K562 (cell line): ENCODE data around the gene USP22. TPM values are rescaled to one million over a fixed set of nuclear protein-coding genes. Genes with fewer than 3 reads are reported as not detected.

Experiments used
- ATAC-seq: fragments of 200-7000 bp; cut with Tn5 transposase; 3 replicates; pipeline ENCODE4 v1.9.1; 2020; ENCODE audit warnings: moderate library complexity
- BruUV-seq: library from RNA; stranded (reverse); fragments of 400-500 nt; replicated peaks from 2 replicates; lab custom pipeline; 2021; lab: Mats Ljungman, UMichigan
- CTCF ChIA-PET: fragments of 300-600 bp; formaldehyde crosslinking; extraction: SDS; loops from one replicate; lab custom pipeline; 2021; ENCODE audit warnings: low intra/inter-chr PET ratio; lab: Yijun Ruan, JAX
- POLR2A ChIA-PET: fragments of 300-600, 350-650 bp; sonication (Branson Sonifier 250); formaldehyde crosslinking; extraction: SDS; loops from one replicate; lab custom pipeline; 2021; ENCODE audit warnings: antibody characterized with exemption, inconsistent platforms; lab: Yijun Ruan, JAX
- DNase-seq, 4 experiments: peaks; one replicate each; pipeline versions ENCODE4 v3.0.0 to v3.0.0-alpha.2; 2011 to 2018; ENCODE audit warnings: low spot score in 3 of 4, mixed read lengths in 3 of 4; ENCODE audit errors: extremely low read depth in 1 of 4
- FAIRE-seq: peaks from 2 replicates; lab custom pipeline; 2011; peaks lifted over from hg19 to GRCh38; lab: Jason Lieb, UNC
- H2AFZ ChIP-seq: 2 replicates; pipeline ENCODE4 v1.6.0; 2011; ENCODE audit warnings: low read depth, low read length, control low read depth, inconsistent platforms
- H3K27ac ChIP-seq: fragments of 200-600 bp; 3 replicates; pipeline ENCODE4 v1.8.0; 2011; ENCODE audit warnings: low read depth, mild to moderate bottlenecking, control low read depth, inconsistent platforms, low read length, moderate library complexity, mixed read lengths; ENCODE audit errors: extremely low read depth
- H3K27me3 ChIP-seq, 2 experiments: fragments of 300-600 bp in 1 of 2; 2 replicates in 1 of 2; 3 replicates in 1 of 2; pipeline versions ENCODE4 v1.6.0 to v1.8.0; 2011; ENCODE audit warnings: inconsistent platforms in 2 of 2, low read length in 2 of 2, mild to moderate bottlenecking in 1 of 2, mixed read lengths in 1 of 2, moderate library complexity in 1 of 2; ENCODE audit not compliant: control insufficient read depth in 2 of 2, insufficient read depth in 2 of 2
- H3K36me3 ChIP-seq: fragments of 300-600 bp; 3 replicates; pipeline ENCODE4 v1.8.0; 2011; ENCODE audit warnings: mild to moderate bottlenecking, low read length, inconsistent platforms; ENCODE audit not compliant: control insufficient read depth, insufficient read depth
- H3K4me1 ChIP-seq, 2 experiments: fragments of 200-600 bp in 1 of 2; replicated peaks in 1 of 2; 2 replicates in 1 of 2; 3 replicates in 1 of 2; pipeline versions ENCODE4 v1.5.1 to v1.8.0; 2011; ENCODE audit warnings: inconsistent platforms in 2 of 2, low read length in 2 of 2, mild to moderate bottlenecking in 1 of 2, mixed read lengths in 1 of 2, moderate library complexity in 1 of 2; ENCODE audit not compliant: control insufficient read depth in 2 of 2, insufficient read depth in 2 of 2
- H3K4me2 ChIP-seq: 2 replicates; pipeline ENCODE4 v1.6.1; 2011; ENCODE audit warnings: low read length, control low read depth, inconsistent platforms, mixed read lengths; ENCODE audit not compliant: insufficient read depth
- H3K4me3 ChIP-seq: fragments of 200-600 bp; sonication (generic), shearing (Covaris generic); 2 replicates; pipeline ENCODE4 v1.5.1; 2016; ENCODE audit warnings: control low read depth, inconsistent platforms
- H3K79me2 ChIP-seq: fragments of 200-600 bp; 3 replicates; pipeline ENCODE4 v1.8.0; 2011; ENCODE audit warnings: low read length, inconsistent platforms; ENCODE audit not compliant: control insufficient read depth, insufficient read depth
- H3K9ac ChIP-seq, 2 experiments: 2 replicates each; pipeline versions ENCODE4 v1.6.0 to v1.6.1; 2011; ENCODE audit warnings: low read depth in 2 of 2, low read length in 2 of 2, control low read depth in 1 of 2, inconsistent platforms in 1 of 2, mild to moderate bottlenecking in 1 of 2, mixed read lengths in 1 of 2; ENCODE audit not compliant: insufficient read depth in 1 of 2
- H3K9me1 ChIP-seq: one replicate; pipeline ENCODE4 v1.6.0; 2011; ENCODE audit warnings: inconsistent platforms, mild to moderate bottlenecking, low read length, moderate library complexity; ENCODE audit not compliant: control insufficient read depth, insufficient read depth
- H3K9me3 ChIP-seq: replicated peaks from 2 replicates; pipeline ENCODE4 v1.5.1; 2011; ENCODE audit warnings: low read depth, low read length, inconsistent platforms; ENCODE audit not compliant: control insufficient read depth, insufficient read depth
- H4K20me1 ChIP-seq: replicated peaks from 2 replicates; pipeline ENCODE4 v1.6.1; 2011; ENCODE audit warnings: low read length, inconsistent platforms, mixed read lengths; ENCODE audit not compliant: control insufficient read depth, insufficient read depth
- E2F3 ChIP-seq: fragments of 250-450 bp; sonication (Bioruptor Pico); IDR thresholded peaks from 2 replicates; pipeline ENCODE4 v1.4.0; 2020; ENCODE audit warnings: mild to moderate bottlenecking
- KLF6 ChIP-seq: fragments of 250-450 bp; sonication (Bioruptor Pico); IDR thresholded peaks from 2 replicates; pipeline ENCODE4 v1.4.0; 2020; ENCODE audit warnings: mild to moderate bottlenecking, moderate library complexity, borderline replicate concordance
- NFXL1 ChIP-seq: fragments of 450-650 bp; formaldehyde crosslinking; IDR thresholded peaks from 2 replicates; pipeline ENCODE4 v1.4.0; 2021; ENCODE audit warnings: mild to moderate bottlenecking
- POLR3A ChIP-seq: IDR thresholded peaks from 2 replicates; pipeline ENCODE4 v1.6.1; 2011; ENCODE audit warnings: borderline replicate concordance, mild to moderate bottlenecking, moderate library complexity; ENCODE audit not compliant: insufficient read length, insufficient read depth; ENCODE audit errors: extremely low read depth
- RBM15 ChIP-seq: fragments of 200-400 bp; formaldehyde crosslinking; IDR thresholded peaks from 2 replicates; pipeline ENCODE4 v1.6.1; 2018; ENCODE audit warnings: mild to moderate bottlenecking, low read length, moderate library complexity; ENCODE audit not compliant: insufficient read depth
- SAFB2 ChIP-seq: fragments of 200-400 bp; formaldehyde crosslinking; IDR thresholded peaks from 2 replicates; pipeline ENCODE4 v1.6.1; 2018; ENCODE audit warnings: borderline replicate concordance, low read length, low read depth, moderate library complexity; ENCODE audit not compliant: severe bottlenecking
- SMARCA5 ChIP-seq: fragments of 450-650 bp; IDR thresholded peaks from 2 replicates; pipeline ENCODE4 v1.6.1; 2016
- SOX6 ChIP-seq: fragments of 450-650 bp; IDR thresholded peaks from 2 replicates; pipeline ENCODE4 v1.6.1; 2014; ENCODE audit warnings: mild to moderate bottlenecking
- ZFP36 ChIP-seq: fragments of 150-350 bp; IDR thresholded peaks from 2 replicates; pipeline ENCODE4 v1.6.1; 2018; ENCODE audit warnings: low read length, low read depth; ENCODE audit not compliant: partially characterized antibody
- WGBS: fragments of 100-300 bp; shearing (Covaris generic); methylation state at CpG from one replicate; pipeline ENCODE4 v1.1.6; 2016; ENCODE audit warnings: low coverage, mixed read lengths; ENCODE audit not compliant: insufficient coverage; ENCODE audit errors: missing lambda C conversion rate; 5-methylcytosine and 5-hydroxymethylcytosine counted together
- in situ Hi-C: fragments of 300-500 bp; cut with MboI; formaldehyde crosslinking; loops from 4 replicates; pipeline ENCODE4 v1.15.0; 2018; ENCODE audit warnings: inconsistent platforms, mixed read lengths
- intact Hi-C: fragments of 100-400 bp; cut with micrococcal nuclease; formaldehyde crosslinking; loops from 2 replicates; pipeline ENCODE4 v1.14.2; 2022
- polyA plus RNA-seq, 8 experiments: library from polyadenylated mRNA; depleted of rRNA in 4 of 8; stranded (reverse) in 5 of 8; unstranded in 3 of 8; fragments of >200 nt; fragmentation: Nextera tagmentation in 2 of 8; fragmentation: Illumina TruSeq in 1 of 8; extraction: Ambion mirVana in 2 of 8; extraction: Trizol in 1 of 8; gene quantifications; 2 replicates each; pipeline versions ENCODE4 v1.2.1 to v1.2.3, GENCODE V29; 2011 to 2014; ENCODE audit warnings: inconsistent platforms in 1 of 8, missing spikeins in 1 of 8
- total RNA-seq, 7 experiments: library from RNA; depleted of rRNA in 6 of 7; stranded (reverse); fragments of >200 nt in 6 of 7; fragmentation: Illumina TruSeq in 2 of 7; extraction: Trizol in 2 of 7; gene quantifications; 2 replicates each; pipeline versions ENCODE4 v1.2.1 to v1.2.3, GENCODE V29; 2011 to 2021; ENCODE audit warnings: low replicate concordance in 1 of 7
- TF ChIP-seq, protein P1 (sequence below): fragments of 450-650 bp; IDR thresholded peaks from 2 replicates; pipeline ENCODE4 v1.6.1; 2016; ENCODE audit warnings: low read depth
- TF ChIP-seq, protein P2 (sequence below): IDR thresholded peaks from 3 replicates; pipeline ENCODE4 v1.6.1; 2011; ENCODE audit warnings: borderline replicate concordance, mild to moderate bottlenecking; ENCODE audit not compliant: insufficient read length, insufficient read depth
- TF ChIP-seq, protein P3 (sequence below): fragments of 450-650 bp; formaldehyde crosslinking; IDR thresholded peaks from 2 replicates; pipeline ENCODE4 v1.4.0; 2022; ENCODE audit warnings: missing genetic modification characterization

The USP22 gene
- total and polyA plus RNA-seq, 9 of the 15 experiments (the other 6 are each of a cell fraction or from before 2014, with no cell fraction given): 6.5 to 113 (median 58.9) TPM

DNA sequence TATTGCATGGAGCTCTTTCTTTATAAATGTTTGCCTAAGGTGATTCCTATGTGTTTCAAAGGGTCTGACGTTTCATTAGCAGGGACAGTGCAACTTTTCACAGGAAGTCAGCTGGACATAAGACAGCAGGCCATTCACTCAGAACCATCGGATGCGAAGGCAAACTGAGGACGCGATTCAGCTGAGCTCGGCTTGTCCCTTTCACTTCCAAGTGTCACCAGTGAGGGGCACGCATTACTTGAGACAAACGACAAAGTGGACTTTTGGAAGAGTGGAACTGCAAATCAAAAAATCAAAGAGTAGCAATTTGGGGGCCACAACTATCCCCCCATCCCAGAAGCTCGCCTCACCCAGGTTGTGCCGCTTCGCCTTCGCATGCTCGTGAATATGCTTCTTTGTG, 14.6 kb downstream of the USP22 start:
- FAIRE-seq (no peak), DNase-seq (no peak), ATAC-seq (no peak)
- no TSS peak for BruUV-seq
- Histone ChIP-seq H3K36me3 (peaks cover 86% of the 10 kb centered on the region), H3K9ac (no peak overlapping the region), H3K79me2 (peaks cover 98% of the 10 kb centered on the region), H3K9me1 (no peaks in the 10 kb centered on the region), H3K9me3 (no peaks in the 10 kb centered on the region), H3K4me3 (no peak overlapping the region), H4K20me1 (peaks cover 43% of the 10 kb centered on the region), H2AFZ (no peak overlapping the region), H3K4me2 (no peak overlapping the region), H3K27me3 (no peaks in the 10 kb centered on the region), H3K27ac (no peak overlapping the region), H3K4me1 (peaks cover 0 to 4% of the 10 kb centered on the region in 2 experiments; a peak in 3 of 5 replicates)
- ChIA-PET CTCF (no interaction called here), POLR2A (interaction anchor here (0.6 to 1.7 kb wide), 2 partner anchors 15 to 90 kb away, joined by 3 to 7 read pairs; partner anchors contain the start of gene USP22)
- intact Hi-C loops (no loop called here), in situ Hi-C loops (no loop called here)
- WGBS: 94% methylated on average over 8 of the region's 13 CpGs
- no peak for TF ChIP-seq ZFP36
- TF ChIP-seq, protein P1, sequence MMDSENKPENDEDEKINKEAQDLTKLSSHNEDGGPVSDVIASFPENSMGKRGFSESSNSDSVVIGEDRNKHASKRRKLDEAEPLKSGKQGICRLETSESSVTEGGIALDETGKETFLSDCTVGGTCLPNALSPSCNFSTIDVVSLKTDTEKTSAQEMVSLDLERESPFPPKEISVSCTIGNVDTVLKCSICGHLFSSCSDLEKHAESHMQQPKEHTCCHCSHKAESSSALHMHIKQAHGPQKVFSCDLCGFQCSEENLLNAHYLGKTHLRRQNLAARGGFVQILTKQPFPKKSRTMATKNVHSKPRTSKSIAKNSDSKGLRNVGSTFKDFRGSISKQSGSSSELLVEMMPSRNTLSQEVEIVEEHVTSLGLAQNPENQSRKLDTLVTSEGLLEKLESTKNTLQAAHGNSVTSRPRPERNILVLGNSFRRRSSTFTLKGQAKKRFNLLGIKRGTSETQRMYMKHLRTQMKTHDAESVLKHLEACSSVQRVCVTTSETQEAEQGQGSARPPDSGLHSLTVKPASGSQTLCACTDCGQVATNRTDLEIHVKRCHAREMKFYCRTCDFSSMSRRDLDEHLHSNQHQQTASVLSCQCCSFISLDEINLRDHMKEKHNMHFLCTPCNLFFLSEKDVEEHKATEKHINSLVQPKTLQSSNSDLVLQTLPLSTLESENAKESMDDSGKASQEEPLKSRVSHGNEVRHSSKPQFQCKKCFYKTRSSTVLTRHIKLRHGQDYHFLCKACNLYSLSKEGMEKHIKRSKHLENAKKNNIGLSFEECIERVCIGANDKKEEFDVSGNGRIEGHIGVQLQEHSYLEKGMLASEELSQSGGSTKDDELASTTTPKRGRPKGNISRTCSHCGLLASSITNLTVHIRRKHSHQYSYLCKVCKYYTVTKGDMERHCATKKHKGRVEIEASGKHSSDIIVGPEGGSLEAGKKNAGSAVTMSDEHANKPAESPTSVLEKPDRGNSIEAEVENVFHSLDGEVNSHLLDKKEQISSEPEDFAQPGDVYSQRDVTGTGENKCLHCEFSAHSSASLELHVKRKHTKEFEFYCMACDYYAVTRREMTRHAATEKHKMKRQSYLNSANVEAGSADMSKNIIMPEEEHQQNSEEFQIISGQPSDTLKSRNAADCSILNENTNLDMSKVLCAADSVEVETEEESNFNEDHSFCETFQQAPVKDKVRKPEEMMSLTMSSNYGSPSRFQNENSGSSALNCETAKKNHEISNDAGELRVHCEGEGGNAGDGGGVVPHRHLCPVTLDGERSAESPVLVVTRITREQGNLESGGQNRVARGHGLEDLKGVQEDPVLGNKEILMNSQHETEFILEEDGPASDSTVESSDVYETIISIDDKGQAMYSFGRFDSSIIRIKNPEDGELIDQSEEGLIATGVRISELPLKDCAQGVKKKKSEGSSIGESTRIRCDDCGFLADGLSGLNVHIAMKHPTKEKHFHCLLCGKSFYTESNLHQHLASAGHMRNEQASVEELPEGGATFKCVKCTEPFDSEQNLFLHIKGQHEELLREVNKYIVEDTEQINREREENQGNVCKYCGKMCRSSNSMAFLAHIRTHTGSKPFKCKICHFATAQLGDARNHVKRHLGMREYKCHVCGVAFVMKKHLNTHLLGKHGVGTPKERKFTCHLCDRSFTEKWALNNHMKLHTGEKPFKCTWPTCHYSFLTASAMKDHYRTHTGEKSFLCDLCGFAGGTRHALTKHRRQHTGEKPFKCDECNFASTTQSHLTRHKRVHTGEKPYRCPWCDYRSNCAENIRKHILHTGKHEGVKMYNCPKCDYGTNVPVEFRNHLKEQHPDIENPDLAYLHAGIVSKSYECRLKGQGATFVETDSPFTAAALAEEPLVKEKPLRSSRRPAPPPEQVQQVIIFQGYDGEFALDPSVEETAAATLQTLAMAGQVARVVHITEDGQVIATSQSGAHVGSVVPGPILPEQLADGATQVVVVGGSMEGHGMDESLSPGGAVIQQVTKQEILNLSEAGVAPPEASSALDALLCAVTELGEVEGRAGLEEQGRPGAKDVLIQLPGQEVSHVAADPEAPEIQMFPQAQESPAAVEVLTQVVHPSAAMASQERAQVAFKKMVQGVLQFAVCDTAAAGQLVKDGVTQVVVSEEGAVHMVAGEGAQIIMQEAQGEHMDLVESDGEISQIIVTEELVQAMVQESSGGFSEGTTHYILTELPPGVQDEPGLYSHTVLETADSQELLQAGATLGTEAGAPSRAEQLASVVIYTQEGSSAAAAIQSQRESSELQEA: no peak
- no peak for TF ChIP-seq SAFB2
- TF ChIP-seq NFXL1: no peak
- TF ChIP-seq, protein P2, sequence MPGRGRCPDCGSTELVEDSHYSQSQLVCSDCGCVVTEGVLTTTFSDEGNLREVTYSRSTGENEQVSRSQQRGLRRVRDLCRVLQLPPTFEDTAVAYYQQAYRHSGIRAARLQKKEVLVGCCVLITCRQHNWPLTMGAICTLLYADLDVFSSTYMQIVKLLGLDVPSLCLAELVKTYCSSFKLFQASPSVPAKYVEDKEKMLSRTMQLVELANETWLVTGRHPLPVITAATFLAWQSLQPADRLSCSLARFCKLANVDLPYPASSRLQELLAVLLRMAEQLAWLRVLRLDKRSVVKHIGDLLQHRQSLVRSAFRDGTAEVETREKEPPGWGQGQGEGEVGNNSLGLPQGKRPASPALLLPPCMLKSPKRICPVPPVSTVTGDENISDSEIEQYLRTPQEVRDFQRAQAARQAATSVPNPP: no peak
- TF ChIP-seq POLR3A: no peak
- no peak for TF ChIP-seq E2F3 (CRISPR knock-in tag)
- no peak for TF ChIP-seq SMARCA5
- no peak for TF ChIP-seq SOX6
- no peak for TF ChIP-seq KLF6 (CRISPR knock-in tag)
- TF ChIP-seq RBM15: no peak
- TF ChIP-seq, protein P3, sequence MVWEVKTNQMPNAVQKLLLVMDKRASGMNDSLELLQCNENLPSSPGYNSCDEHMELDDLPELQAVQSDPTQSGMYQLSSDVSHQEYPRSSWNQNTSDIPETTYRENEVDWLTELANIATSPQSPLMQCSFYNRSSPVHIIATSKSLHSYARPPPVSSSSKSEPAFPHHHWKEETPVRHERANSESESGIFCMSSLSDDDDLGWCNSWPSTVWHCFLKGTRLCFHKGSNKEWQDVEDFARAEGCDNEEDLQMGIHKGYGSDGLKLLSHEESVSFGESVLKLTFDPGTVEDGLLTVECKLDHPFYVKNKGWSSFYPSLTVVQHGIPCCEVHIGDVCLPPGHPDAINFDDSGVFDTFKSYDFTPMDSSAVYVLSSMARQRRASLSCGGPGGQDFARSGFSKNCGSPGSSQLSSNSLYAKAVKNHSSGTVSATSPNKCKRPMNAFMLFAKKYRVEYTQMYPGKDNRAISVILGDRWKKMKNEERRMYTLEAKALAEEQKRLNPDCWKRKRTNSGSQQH (CRISPR knock-in tag): no peak
